Caco-2 (cell line): ENCODE results near the gene ASAP2. TPM values are rescaled to one million over a fixed set of nuclear protein-coding genes. Genes with fewer than 3 reads are reported as not detected.

Source experiments
- BruUV-seq: library from RNA; stranded (reverse); fragments of 400-500 nt; replicated peaks from 2 replicates; lab custom pipeline; 2021; lab: Mats Ljungman, UMichigan
- CTCF ChIA-PET: fragments of 300-600 bp; sonication (Branson Sonifier 250); formaldehyde crosslinking; loops from one replicate; lab custom pipeline; 2022; ENCODE audit warnings: antibody characterized with exemption; lab: Charles Lee
- POLR2A ChIA-PET: fragments of 300-600 bp; sonication (Branson Sonifier 250); formaldehyde crosslinking; loops from one replicate; lab custom pipeline; 2022; ENCODE audit warnings: antibody characterized with exemption; lab: Charles Lee
- DNase-seq, 2 experiments: peaks; one replicate each; pipeline versions ENCODE4 v3.0.0 to v3.0.0-alpha.2; 2020 to 2022
- H3K27me3 ChIP-seq: replicated peaks from 2 replicates; pipeline ENCODE4 v1.6.0; 2011; ENCODE audit warnings: low read length; ENCODE audit not compliant: control insufficient read depth, insufficient read depth
- H3K36me3 ChIP-seq: 2 replicates; pipeline ENCODE4 v1.5.1; 2011; ENCODE audit warnings: low read length; ENCODE audit not compliant: control insufficient read depth, insufficient read depth
- H3K4me1 ChIP-seq: fragments of 250-450 bp; sonication (Bioruptor Pico); 2 replicates; pipeline ENCODE4 v1.5.1; 2020; ENCODE audit warnings: mild to moderate bottlenecking
- H3K4me3 ChIP-seq: 2 replicates; pipeline ENCODE4 v1.5.1; 2011; ENCODE audit warnings: low read depth, mild to moderate bottlenecking, control low read depth, low read length
- H3K9me3 ChIP-seq: fragments of 250-450 bp; sonication (Bioruptor Pico); 2 replicates; pipeline ENCODE4 v1.5.1; 2020; ENCODE audit warnings: mild to moderate bottlenecking, moderate library complexity
- H3K27ac Mint-ChIP-seq: one replicate; pipeline ENCODE4 v1.8.0; 2022; ENCODE audit warnings: mixed read lengths; ENCODE audit not compliant: unreplicated experiment
- H3K27me3 Mint-ChIP-seq: one replicate; pipeline ENCODE4 v1.8.0; 2022; ENCODE audit warnings: mixed read lengths; ENCODE audit not compliant: insufficient read depth, unreplicated experiment
- H3K36me3 Mint-ChIP-seq: one replicate; pipeline ENCODE4 v1.8.0; 2022; ENCODE audit warnings: mild to moderate bottlenecking, mixed read lengths; ENCODE audit not compliant: insufficient read depth, unreplicated experiment
- H3K4me1 Mint-ChIP-seq: one replicate; pipeline ENCODE4 v1.8.0; 2022; ENCODE audit warnings: low read depth, mixed read lengths; ENCODE audit not compliant: unreplicated experiment
- H3K4me3 Mint-ChIP-seq: one replicate; pipeline ENCODE4 v1.8.0; 2022; ENCODE audit warnings: mild to moderate bottlenecking, moderate library complexity, mixed read lengths; ENCODE audit not compliant: unreplicated experiment
- H3K9me3 Mint-ChIP-seq: one replicate; pipeline ENCODE4 v1.8.0; 2022; ENCODE audit warnings: mixed read lengths; ENCODE audit not compliant: unreplicated experiment
- CTCF ChIP-seq, 2 experiments: fragments of 200-600 bp in 1 of 2; IDR thresholded peaks; 1 replicate in 1 of 2; 2 replicates in 1 of 2; pipeline versions ENCODE4 v1.5.1 to v1.8.0; 2011 to 2022; ENCODE audit warnings: antibody characterized with exemption in 1 of 2, control low read depth in 1 of 2, inconsistent platforms in 1 of 2, low read depth in 1 of 2, low read length in 1 of 2, mild to moderate bottlenecking in 1 of 2, moderate library complexity in 1 of 2; ENCODE audit not compliant: insufficient read depth in 1 of 2, severe bottlenecking in 1 of 2, unreplicated experiment in 1 of 2
- intact Hi-C: fragments of 100-400 bp; cut with micrococcal nuclease; formaldehyde crosslinking; loops from one replicate; pipeline ENCODE4 v1.10.0; 2022; ENCODE audit not compliant: unreplicated experiment
- total RNA-seq: library from RNA; stranded (reverse); gene quantifications from 2 replicates; pipeline ENCODE4 v1.2.3, GENCODE V29; 2022

Gene ASAP2
- total RNA-seq, 1 experiment from 2014 or later: 25.6 TPM

GRCh38 chr2:9239616-9240015 lies 33.0 kb downstream of the ASAP2 start:
- intact Hi-C loops: no loop called here
- Histone ChIP-seq H3K36me3 (no peaks in the 10 kb centered on the region), H3K4me1 (peaks cover 12% of the 10 kb centered on the region), H3K4me3 (no peak overlapping the region), H3K9me3 (no peaks in the 10 kb centered on the region), H3K27me3 (no peaks in the 10 kb centered on the region)
- Mint-ChIP-seq H3K36me3 (peaks cover 10% of the 10 kb centered on the region), H3K27me3 (no peaks in the 10 kb centered on the region), H3K4me3 (no peak overlapping the region), H3K27ac (no peak overlapping the region), H3K9me3 (no peaks in the 10 kb centered on the region), H3K4me1 (peaks cover 22% of the 10 kb centered on the region)
- POLR2A ChIA-PET: no interaction called here
- BruUV-seq: no TSS peak
- CTCF ChIA-PET: no interaction called here
- TF ChIP-seq CTCF (IDR thresholded peaks at IDR 0.05; ENCODE audit: insufficient read depth in 1 of 2, low read depth in 1 of 2, low read length in 1 of 2, severe bottlenecking in 1 of 2, unreplicated experiment in 1 of 2): no peak
- no peak for DNase-seq

- no peak for DNase-seq
- H3K4me1 Mint-ChIP-seq: peaks cover 11% of the 10 kb centered on the region
- peaks cover 6% of the 10 kb centered on the region for H3K36me3 Mint-ChIP-seq
- peaks cover under 1% of the 10 kb centered on the region for H3K4me1 ChIP-seq
- no peaks in the 10 kb centered on the region for H3K27me3 ChIP-seq
- H3K9me3 ChIP-seq: no peaks in the 10 kb centered on the region
- ChIA-PET POLR2A (no interaction called here), CTCF (no interaction called here)
- H3K27me3 Mint-ChIP-seq: no peaks in the 10 kb centered on the region
- H3K27ac Mint-ChIP-seq: no peak overlapping the region
- BruUV-seq: no TSS peak
- TF ChIP-seq CTCF (IDR thresholded peaks at IDR 0.05; ENCODE audit: insufficient read depth in 1 of 2, low read depth in 1 of 2, low read length in 1 of 2, severe bottlenecking in 1 of 2, unreplicated experiment in 1 of 2): no peak
- H3K4me3 Mint-ChIP-seq: no peak overlapping the region
- no peaks in the 10 kb centered on the region for H3K9me3 Mint-ChIP-seq
- intact Hi-C loops: no loop called here
- no peak overlapping the region for H3K4me3 ChIP-seq
- H3K36me3 ChIP-seq: no peaks in the 10 kb centered on the region
These were observed 34.1 kb downstream of the ASAP2 start for GRCh38 chr2:9240745-9241144.

- Mint-ChIP-seq H3K4me3 (no peak overlapping the region), H3K27ac (no peak overlapping the region), H3K27me3 (no peaks in the 10 kb centered on the region), H3K36me3 (peaks cover 6% of the 10 kb centered on the region), H3K9me3 (no peaks in the 10 kb centered on the region), H3K4me1 (peaks cover 11% of the 10 kb centered on the region)
- ChIA-PET POLR2A (no interaction called here), CTCF (no interaction called here)
- Histone ChIP-seq H3K9me3 (no peaks in the 10 kb centered on the region), H3K27me3 (no peaks in the 10 kb centered on the region), H3K4me1 (no peaks in the 10 kb centered on the region), H3K36me3 (no peaks in the 10 kb centered on the region), H3K4me3 (no peak overlapping the region)
- intact Hi-C loops: no loop called here
- BruUV-seq: no TSS peak
- no peak for DNase-seq
- TF ChIP-seq CTCF (IDR thresholded peaks at IDR 0.05; ENCODE audit: insufficient read depth in 1 of 2, low read depth in 1 of 2, low read length in 1 of 2, severe bottlenecking in 1 of 2, unreplicated experiment in 1 of 2): no peak
These were observed 34.6 kb downstream of the ASAP2 start for GRCh38 chr2:9241233-9241632.
